WTC11 (cell line): Measurements from ENCODE around the gene C10orf105.

Experiments
- CREB1 ChIP-seq: sonication (generic); formaldehyde crosslinking; IDR thresholded peaks from 2 replicates; pipeline ENCODE4 v1.8.0; 2023; ENCODE audit warnings: mild to moderate bottlenecking, missing genetic modification reagents
- EMX1 ChIP-seq: fragments of 250-450 bp; sonication (Bioruptor Pico); IDR thresholded peaks from 2 replicates; pipeline ENCODE4 v1.8.0; 2021; ENCODE audit warnings: mild to moderate bottlenecking
- SP1 ChIP-seq: sonication (generic); formaldehyde crosslinking; conservative IDR thresholded peaks from 2 replicates; pipeline ENCODE4 v1.8.1; 2022; ENCODE audit warnings: missing genetic modification reagents
- TF ChIP-seq, protein P1 (sequence below): fragments of 200-600 bp; IDR thresholded peaks from 2 replicates; pipeline ENCODE4 v1.8.0; 2022; ENCODE audit warnings: antibody characterized with exemption
- TF ChIP-seq, protein P2 (sequence below): sonication (generic); formaldehyde crosslinking; IDR thresholded peaks from 2 replicates; pipeline ENCODE4 v1.8.0; 2022; ENCODE audit warnings: mild to moderate bottlenecking, missing genetic modification reagents
- TF ChIP-seq, protein P3 (sequence below): sonication (generic); formaldehyde crosslinking; IDR thresholded peaks from 2 replicates; pipeline ENCODE4 v1.8.0; 2022; ENCODE audit warnings: mild to moderate bottlenecking, missing genetic modification reagents

DNA sequence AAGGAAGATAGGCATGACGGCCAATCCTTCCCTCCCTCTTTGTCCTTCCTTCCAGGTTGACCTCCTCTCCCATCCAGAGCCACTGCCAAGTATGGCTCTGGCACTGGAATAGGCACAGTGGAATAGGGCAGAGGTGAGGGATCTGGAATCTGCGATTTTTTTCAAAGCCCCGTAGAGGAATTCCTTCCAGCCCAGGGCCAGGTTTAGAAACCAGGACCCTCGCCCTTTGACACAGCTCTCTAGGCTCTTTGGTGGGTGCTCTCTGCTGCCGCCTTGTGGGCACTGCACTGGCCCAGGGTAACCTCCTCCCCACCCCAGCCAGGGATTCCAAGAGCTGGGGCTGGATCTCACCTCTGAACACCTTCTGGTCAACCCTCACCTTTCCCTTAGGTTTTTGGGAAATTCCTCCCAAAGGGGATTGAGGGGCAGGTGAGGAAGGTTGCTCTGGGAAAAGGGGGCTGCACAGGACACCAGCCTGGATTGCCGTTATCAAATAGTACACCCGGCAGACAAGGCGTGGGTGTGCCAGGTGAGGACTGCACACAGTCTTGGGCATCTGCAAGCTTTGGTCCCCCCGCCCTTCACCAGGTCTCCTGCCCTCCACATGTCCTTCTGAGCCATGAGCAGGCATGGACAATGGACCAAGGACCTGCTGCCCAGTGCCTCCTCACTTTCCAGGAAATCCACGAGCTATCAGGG, 22.8 kb downstream of the C10orf105 start:
- TF ChIP-seq, protein P1, sequence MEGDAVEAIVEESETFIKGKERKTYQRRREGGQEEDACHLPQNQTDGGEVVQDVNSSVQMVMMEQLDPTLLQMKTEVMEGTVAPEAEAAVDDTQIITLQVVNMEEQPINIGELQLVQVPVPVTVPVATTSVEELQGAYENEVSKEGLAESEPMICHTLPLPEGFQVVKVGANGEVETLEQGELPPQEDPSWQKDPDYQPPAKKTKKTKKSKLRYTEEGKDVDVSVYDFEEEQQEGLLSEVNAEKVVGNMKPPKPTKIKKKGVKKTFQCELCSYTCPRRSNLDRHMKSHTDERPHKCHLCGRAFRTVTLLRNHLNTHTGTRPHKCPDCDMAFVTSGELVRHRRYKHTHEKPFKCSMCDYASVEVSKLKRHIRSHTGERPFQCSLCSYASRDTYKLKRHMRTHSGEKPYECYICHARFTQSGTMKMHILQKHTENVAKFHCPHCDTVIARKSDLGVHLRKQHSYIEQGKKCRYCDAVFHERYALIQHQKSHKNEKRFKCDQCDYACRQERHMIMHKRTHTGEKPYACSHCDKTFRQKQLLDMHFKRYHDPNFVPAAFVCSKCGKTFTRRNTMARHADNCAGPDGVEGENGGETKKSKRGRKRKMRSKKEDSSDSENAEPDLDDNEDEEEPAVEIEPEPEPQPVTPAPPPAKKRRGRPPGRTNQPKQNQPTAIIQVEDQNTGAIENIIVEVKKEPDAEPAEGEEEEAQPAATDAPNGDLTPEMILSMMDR, result peak; percentile 83
- TF ChIP-seq CREB1 (CRISPR knock-in tag) (no peak), EMX1 (no peak), SP1 (no peak)
- TF ChIP-seq, protein P2, sequence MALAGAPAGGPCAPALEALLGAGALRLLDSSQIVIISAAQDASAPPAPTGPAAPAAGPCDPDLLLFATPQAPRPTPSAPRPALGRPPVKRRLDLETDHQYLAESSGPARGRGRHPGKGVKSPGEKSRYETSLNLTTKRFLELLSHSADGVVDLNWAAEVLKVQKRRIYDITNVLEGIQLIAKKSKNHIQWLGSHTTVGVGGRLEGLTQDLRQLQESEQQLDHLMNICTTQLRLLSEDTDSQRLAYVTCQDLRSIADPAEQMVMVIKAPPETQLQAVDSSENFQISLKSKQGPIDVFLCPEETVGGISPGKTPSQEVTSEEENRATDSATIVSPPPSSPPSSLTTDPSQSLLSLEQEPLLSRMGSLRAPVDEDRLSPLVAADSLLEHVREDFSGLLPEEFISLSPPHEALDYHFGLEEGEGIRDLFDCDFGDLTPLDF (CRISPR knock-in tag), result no peak
- TF ChIP-seq, protein P3, sequence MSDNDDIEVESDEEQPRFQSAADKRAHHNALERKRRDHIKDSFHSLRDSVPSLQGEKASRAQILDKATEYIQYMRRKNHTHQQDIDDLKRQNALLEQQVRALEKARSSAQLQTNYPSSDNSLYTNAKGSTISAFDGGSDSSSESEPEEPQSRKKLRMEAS (CRISPR knock-in tag), result no peak
